GM19023 (cell line): ENCODE measurements around the gene RASL11A.
A peak's percentile ranks its signal among the peaks of the same experiment; 100 is the strongest.

Source experiments
- ATAC-seq: cut with Tn5 transposase; IDR thresholded peaks from one replicate; pipeline ENCODE4 v1.9.1; 2021; ENCODE audit warnings: mild to moderate bottlenecking, moderate library complexity; ENCODE audit not compliant: unreplicated experiment

Gene RASL11A

GRCh38 chr13:27270594-27271520, at the start of gene RASL11A:
TSS of gene RASL11A (plus strand) at chr13:27270830. CDS start at chr13:27270945, 115 bp downstream.
- ATAC-seq = peak; percentile 91

GRCh38 chr13:27222100-27222499, 48.5 kb upstream of the RASL11A start:
- peak; percentile 67 for ATAC-seq

GRCh38 chr13:27226991-27227390, 43.6 kb upstream of the RASL11A start:
- ATAC-seq = no peak

- ATAC-seq = no peak
Measured at GRCh38 chr13:27228131-27228530, 42.5 kb upstream of the RASL11A start.

- no peak for ATAC-seq
Measured at GRCh38 chr13:27229642-27230041, 41.0 kb upstream of the RASL11A start.

GRCh38 chr13:27233964-27234363, 36.7 kb upstream of the RASL11A start:
- no peak for ATAC-seq

- no peak for ATAC-seq
Measured at GRCh38 chr13:27236478-27236877, 34.2 kb upstream of the RASL11A start.

- no peak for ATAC-seq
Measured at GRCh38 chr13:27242702-27243101, 27.9 kb upstream of the RASL11A start.

GRCh38 chr13:27245610-27246009, 25.0 kb upstream of the RASL11A start:
- ATAC-seq = no peak

GRCh38 chr13:27250833-27251165, 19.8 kb upstream of the RASL11A start:
- ATAC-seq = peak; percentile 1

- peak; percentile 96 for ATAC-seq
Measured at GRCh38 chr13:27251166-27252091, 19.2 kb upstream of the RASL11A start, which contains the start of gene RPL21. TSS of gene RPL21 (plus strand) at chr13:27251558. CDS start at chr13:27253777, 2,219 bp downstream.

- ATAC-seq = no peak
Measured at GRCh38 chr13:27252467-27252866, 18.2 kb upstream of the RASL11A start.

GRCh38 chr13:27257233-27257568, 13.4 kb upstream of the RASL11A start:
- no peak for ATAC-seq

GRCh38 chr13:27257648-27258253, 12.9 kb upstream of the RASL11A start:
- no peak for ATAC-seq

GRCh38 chr13:27258637-27259386, 11.8 kb upstream of the RASL11A start:
- no peak for ATAC-seq

- no peak for ATAC-seq
Measured at GRCh38 chr13:27259831-27260230, 10.8 kb upstream of the RASL11A start.

- no peak for ATAC-seq
Measured at GRCh38 chr13:27261396-27261795, 9.2 kb upstream of the RASL11A start.

- no peak for ATAC-seq
Measured at GRCh38 chr13:27263438-27263837, 7.2 kb upstream of the RASL11A start.

GRCh38 chr13:27264181-27264580, 6.4 kb upstream of the RASL11A start:
- no peak for ATAC-seq

- no peak for ATAC-seq
Measured at GRCh38 chr13:27264648-27265047, 6.0 kb upstream of the RASL11A start.
